ENCODE measurements around the gene RBMS2. TPM values are rescaled to one million over a fixed set of nuclear protein-coding genes. Genes with fewer than 3 reads are reported as not detected.

The RBMS2 gene
- total and polyA plus RNA-seq, 9 donors, result 14.4 to 56.9 (median 36.6) TPM

DNA sequence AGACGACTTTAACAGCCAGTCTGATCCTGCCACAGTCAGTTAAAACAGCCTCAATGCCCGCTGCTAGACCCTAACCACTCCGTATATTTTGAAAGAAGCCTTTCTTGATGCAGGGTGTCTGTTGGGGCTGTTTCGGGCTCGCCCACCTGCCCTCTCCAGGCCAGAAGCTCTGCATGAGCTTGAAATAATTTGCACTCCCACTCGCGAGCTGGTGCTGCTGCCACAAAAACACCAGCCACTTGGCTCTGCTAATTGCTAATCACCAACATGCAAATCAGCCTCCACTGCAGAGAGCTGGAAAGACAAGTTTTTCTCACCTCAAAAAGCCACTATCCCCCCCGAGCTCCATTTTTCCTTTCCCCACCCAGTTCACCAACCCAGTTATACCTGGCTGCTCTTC is 93.0 kb downstream of the RBMS2 start:
- Histone ChIP-seq H3K27ac (no peak overlapping the region), H3K4me1 (ENCODE audit: insufficient read depth) (no peaks in the 10 kb centered on the region), H3K36me3 (peaks cover under 1% of the 10 kb centered on the region), H3K27me3 (no peaks in the 10 kb centered on the region), H3K4me3 (no peak overlapping the region), H3K9me3 (no peaks in the 10 kb centered on the region)
- TF ChIP-seq EP300 (IDR thresholded peaks at IDR 0.05) (no peak), CTCF (IDR thresholded peaks at IDR 0.05) (no peak), POLR2A (IDR thresholded peaks at IDR 0.05) (no peak)
- intact Hi-C loops (cut with DNase I), result no loop called here
- no peak for DNase-seq
- 82 to 86% (median 83%) methylated on average over 8 of the region's 8 CpGs for WGBS, 3 donors

DNA sequence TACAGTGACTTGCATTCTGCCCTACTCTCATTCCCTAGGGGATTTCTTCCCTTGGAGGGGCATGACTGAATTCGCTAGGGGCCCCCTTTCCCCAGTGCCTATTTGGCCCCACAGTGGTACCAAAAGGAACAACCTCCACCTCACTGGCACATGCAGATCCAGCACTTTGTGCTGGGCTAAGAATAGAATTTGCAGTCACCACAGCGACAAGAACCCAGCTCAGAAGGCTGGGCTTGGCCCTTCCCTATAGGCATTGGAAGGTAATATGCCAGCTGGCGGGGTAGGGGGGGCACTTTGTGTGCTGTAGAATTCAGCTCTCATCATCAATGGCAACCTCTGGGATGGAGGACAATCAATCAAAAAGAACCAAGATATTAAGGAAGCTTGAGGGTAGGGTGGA is 94.6 kb downstream of the RBMS2 start:
- Histone ChIP-seq H3K4me3 (no peak overlapping the region), H3K27me3 (no peaks in the 10 kb centered on the region), H3K27ac (no peak overlapping the region), H3K36me3 (no peaks in the 10 kb centered on the region), H3K9me3 (no peaks in the 10 kb centered on the region), H3K4me1 (ENCODE audit: insufficient read depth) (peaks cover 1% of the 10 kb centered on the region)
- 92 to 94% (median 93%) methylated on average over 3 of the region's 3 CpGs for WGBS, 3 donors
- no peak for DNase-seq
- TF ChIP-seq EP300 (IDR thresholded peaks at IDR 0.05) (no peak), CTCF (IDR thresholded peaks at IDR 0.05) (no peak), POLR2A (IDR thresholded peaks at IDR 0.05) (no peak)
- intact Hi-C loops (cut with DNase I), result no loop called here

- Histone ChIP-seq H3K36me3 (no peaks in the 10 kb centered on the region), H3K4me3 (no peak overlapping the region), H3K4me1 (ENCODE audit: insufficient read depth) (peaks cover 1% of the 10 kb centered on the region), H3K27ac (no peak overlapping the region), H3K9me3 (no peaks in the 10 kb centered on the region), H3K27me3 (no peaks in the 10 kb centered on the region)
- DNase-seq, result no peak
- TF ChIP-seq POLR2A (IDR thresholded peaks at IDR 0.05) (no peak), EP300 (IDR thresholded peaks at IDR 0.05) (no peak), CTCF (IDR thresholded peaks at IDR 0.05) (no peak)
- intact Hi-C loops (cut with DNase I), result no loop called here
Observed at GRCh38 chr12:56616925-56617324, 95.3 kb downstream of the RBMS2 start.

DNA sequence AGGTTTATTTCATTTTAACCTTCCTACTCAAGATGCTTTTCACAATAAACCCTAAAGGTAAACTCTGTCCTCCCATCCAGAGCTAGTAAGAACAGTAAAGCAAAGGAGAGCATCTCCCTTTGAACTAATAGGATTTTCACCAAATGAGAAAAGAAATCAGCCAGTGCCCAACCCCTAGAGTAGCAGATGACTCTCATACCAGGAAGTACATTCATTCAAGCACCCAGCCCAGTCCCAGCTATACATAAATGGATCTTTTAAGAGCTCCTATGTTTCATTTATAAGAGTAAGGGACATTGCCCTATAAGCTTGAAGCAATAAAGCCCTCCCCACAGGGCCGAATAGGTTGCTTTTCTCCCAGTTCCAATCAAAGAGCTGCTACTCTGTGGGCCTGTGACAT is 100.9 kb downstream of the RBMS2 start:
- no peaks in the 10 kb centered on the region for H3K27me3 ChIP-seq
- H3K9me3 ChIP-seq, result no peaks in the 10 kb centered on the region
- no peaks in the 10 kb centered on the region for H3K36me3 ChIP-seq
- intact Hi-C loops (cut with DNase I), result no loop called here
- no peak overlapping the region for H3K4me3 ChIP-seq
- 80 to 100% (median 83%) methylated on average over 1 of the region's 1 CpG for WGBS, 3 donors
- peaks cover 10% of the 10 kb centered on the region for H3K4me1 ChIP-seq (ENCODE audit: insufficient read depth)
- H3K27ac ChIP-seq, result no peak overlapping the region
- TF ChIP-seq POLR2A (IDR thresholded peaks at IDR 0.05) (no peak), EP300 (IDR thresholded peaks at IDR 0.05) (no peak), CTCF (IDR thresholded peaks at IDR 0.05) (no peak)
- DNase-seq, result no peak

DNA sequence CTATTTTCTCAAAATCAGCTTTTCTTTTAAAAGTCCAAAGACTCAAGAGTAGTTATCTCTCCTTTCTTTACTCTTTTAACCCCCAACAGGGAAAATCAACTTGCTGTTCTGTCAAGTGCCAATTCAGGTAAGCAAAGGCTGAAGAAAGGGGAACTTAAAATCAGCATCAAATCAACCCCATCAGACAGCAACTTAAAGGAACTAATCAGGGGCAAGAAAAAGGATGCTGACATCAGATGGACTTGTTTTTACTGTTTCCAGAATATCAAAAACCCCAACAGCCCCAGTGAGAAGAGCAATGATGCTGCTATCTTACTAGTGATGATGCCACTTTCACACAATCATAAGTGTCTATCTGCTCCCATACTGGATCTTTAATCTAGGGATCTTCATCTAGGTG is 105.1 kb downstream of the RBMS2 start:
- Histone ChIP-seq H3K36me3 (no peaks in the 10 kb centered on the region), H3K27ac (no peak overlapping the region), H3K4me1 (ENCODE audit: insufficient read depth) (peaks cover 10% of the 10 kb centered on the region), H3K9me3 (no peaks in the 10 kb centered on the region), H3K4me3 (no peak overlapping the region), H3K27me3 (no peaks in the 10 kb centered on the region)
- DNase-seq, result no peak
- intact Hi-C loops (cut with DNase I), result no loop called here
- TF ChIP-seq CTCF (IDR thresholded peaks at IDR 0.05), result no peak
- no peak for TF ChIP-seq EP300 (IDR thresholded peaks at IDR 0.05)
- no peak for TF ChIP-seq POLR2A (IDR thresholded peaks at IDR 0.05)
